Right hindlimb (tissue), 1 donor: ENCODE data around the gene RAB41.
A peak's percentile ranks its signal among the peaks of the same experiment; 100 is the strongest.
"Not testable (repeated sequence)": the region's sequence is repeated elsewhere in the genome, so short reads cannot be mapped to it uniquely, and the experiment has no call there.

Experiments
- DNase-seq: peaks from one replicate; pipeline ENCODE4 v3.0.0-alpha.2; 2018

The RAB41 gene

DNA sequence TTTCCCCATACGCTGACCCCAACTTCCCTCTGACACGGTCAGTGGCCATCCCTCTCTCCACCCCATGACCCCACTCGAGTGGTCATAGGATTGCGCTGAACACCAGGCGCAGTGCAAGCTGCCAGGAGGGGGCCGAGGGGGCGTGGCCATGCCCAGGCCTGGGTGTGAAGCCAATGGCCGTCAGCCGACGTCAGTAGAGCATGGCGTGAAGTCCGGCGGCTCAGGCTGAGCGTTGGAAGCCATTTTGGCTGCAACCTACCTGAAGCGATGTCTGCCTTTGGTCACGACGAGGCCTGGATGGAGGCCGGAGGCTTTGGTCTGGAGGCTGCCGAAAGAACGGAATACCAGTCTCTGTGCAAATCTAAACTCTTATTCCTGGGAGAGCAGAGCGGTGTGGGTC lies at the start of gene RAB41:
Gene RAB41 (plus strand): TSS at position 222 of the 400 bp plus-strand sequence. CDS start 46 bp downstream, at position 268.
- no peak for DNase-seq

DNA sequence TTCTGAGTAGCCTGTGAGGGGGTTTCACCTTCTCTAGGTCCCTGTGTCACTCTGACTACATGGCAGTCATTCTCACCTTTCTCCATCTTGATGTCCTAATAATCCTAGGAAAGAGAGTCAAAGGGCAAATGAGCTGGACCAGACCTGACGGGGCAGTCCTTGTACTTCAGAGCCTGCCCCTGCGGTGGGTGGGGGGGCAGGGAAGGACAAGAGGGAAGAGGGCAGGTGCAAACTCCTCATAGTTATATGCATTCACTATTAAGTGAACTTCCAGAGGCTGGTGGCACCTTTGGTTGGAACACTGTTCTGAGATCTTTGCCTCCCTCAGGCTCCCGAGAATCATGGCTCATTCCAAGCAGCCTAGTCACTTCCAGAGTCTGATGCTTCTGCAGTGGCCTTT lies 47.6 kb upstream of the RAB41 start, which contains the start of gene AWAT1:
Gene AWAT1 (plus strand): TSS at position 301 of the 400 bp plus-strand sequence. CDS start 41 bp downstream, at position 342.
- no peak for DNase-seq

DNA sequence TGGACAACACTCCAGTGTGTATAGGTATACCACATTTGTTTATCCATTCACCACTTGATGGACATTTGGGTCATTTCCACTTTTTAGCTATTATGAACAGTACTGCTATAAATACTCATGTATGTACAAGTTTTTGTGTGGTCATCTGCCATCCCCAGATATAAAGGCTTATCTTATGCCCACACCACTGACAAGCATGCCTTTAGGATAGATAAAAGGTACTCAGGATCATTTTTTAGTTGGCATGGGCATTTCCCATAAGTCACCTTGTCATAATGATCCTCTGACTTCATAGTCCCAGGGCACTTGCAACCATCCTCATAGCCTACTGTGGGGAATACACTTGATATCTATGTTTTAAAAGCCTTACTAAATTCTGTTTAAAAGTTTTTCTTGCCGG lies 41.2 kb upstream of the RAB41 start:
- DNase-seq: no peak

DNA sequence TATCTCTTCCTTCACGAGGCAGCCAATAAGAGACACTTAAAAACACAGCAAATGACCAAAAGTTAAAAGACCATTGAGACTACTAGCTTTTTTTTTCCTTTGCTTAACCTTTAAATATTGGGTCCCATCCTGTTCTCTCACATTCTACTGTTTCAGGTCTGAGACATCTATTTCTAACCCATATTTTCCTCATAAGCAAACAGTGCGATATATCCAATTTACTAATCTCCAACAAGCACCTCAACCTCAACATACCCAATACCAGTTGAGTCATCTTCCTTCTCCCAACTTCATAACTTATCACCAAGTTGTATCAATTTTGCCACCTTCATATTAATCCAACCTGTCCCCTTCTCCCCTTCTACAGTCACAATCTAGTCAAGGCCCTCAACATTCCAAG lies 40.5 kb upstream of the RAB41 start:
- no peak for DNase-seq

DNA sequence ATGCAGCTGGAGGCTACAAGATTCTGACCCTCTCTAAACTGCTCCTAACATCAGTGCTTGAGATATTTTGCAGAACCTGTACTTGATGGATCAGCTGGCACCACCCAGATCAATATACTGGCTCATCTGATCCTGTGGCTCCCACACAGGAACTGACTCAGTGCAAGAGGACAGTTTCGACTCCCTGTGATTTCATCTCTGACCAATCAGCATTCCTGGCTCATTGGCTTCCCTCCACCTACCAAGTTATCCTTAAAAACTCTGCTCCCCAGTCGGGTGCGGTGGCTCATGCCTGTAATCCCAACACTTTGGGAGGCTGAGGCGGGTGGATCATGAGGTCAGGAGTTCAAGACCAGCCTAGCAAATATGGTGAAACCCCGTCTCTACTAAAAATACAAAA lies 38.4 kb upstream of the RAB41 start:
- not testable (repeated sequence) for DNase-seq

DNA sequence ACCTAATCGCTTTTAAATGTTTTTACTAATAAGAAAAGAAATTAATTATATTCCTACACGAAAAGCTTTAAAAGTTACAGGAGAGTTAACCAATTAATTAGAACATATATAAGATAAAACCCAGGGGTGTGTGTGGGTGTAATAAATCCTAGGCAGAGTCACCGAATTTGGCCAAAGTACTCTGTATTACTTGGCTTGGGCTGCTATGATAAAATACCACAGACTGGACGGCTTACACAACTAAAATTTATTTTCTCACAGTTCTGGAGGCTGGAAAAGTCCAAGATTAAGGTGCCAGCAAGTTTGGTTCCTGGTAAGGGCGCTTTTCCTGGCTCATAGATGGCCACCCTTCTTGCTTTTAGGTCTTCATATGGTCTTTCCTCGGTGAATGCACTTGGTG lies 37.1 kb upstream of the RAB41 start:
- no peak for DNase-seq

DNA sequence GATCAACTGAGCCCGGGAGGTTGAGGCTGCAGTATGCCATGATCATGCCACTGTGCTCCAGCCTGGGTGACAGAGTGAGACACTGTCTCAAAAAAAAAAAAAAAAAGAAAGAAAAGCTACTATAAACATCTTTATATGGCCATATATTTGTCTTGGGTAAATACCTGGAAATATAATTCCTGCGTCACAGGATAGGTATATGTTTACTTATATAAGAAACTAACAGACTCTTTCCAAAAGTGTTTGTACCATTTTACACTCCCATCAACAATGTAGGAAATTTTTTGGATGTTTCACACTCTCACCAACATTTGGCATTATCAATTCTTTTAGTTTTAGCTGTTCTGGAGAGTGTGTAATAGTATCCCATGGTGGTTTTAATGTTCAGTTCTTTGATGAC lies 34.7 kb upstream of the RAB41 start:
- no peak for DNase-seq

DNA sequence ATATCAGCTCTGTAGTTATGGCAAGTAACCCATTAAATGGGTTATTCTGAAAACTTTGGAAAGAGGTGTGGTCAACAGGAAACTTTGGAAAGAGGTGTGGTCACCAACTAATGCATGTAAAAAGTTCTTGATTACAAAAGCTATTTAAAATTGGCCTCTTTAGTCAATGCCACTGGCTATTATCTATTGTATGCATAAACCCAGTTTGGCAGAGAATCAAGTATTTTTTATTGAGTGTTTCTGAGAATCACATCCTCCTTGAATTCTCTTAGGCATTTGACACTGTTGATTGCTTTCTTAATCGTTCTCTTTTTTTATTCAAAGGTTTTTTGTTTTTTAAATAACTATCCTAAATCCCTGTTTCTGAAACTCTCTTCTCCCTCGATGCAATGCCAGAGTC lies 29.5 kb upstream of the RAB41 start:
- no peak for DNase-seq

DNA sequence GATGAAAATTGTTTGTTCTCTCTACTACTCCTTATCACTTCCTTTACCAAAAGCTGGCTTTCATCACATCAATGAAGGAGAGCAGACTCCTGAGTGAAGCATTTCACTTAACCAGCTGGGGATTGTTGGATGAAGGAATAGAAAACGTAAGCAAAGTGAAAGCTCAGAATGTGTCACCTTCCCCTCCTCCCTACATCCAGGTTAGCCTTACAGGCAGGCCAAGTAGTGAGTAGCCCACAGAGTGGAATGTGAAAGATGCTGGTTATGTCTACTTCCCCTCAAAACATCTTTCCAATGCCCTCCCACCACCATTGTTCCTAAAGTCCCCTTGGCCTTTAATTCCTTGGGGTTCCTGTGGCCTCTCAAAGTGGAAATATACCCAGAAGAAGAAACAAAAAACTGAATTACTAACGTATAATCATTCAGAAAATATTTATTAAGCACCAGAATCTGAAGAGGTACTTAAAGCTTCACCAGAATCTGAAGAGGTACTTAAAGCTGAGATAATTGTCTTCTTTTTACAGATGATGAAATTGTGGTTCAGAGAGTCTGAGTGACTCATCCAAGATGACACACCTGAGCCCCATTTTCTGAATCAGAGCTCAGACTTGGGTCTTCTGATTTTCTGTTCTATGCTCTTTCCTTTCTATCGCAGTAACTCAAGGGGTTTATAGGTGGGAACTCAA lies 28.5 kb upstream of the RAB41 start:
- no peak for DNase-seq

DNA sequence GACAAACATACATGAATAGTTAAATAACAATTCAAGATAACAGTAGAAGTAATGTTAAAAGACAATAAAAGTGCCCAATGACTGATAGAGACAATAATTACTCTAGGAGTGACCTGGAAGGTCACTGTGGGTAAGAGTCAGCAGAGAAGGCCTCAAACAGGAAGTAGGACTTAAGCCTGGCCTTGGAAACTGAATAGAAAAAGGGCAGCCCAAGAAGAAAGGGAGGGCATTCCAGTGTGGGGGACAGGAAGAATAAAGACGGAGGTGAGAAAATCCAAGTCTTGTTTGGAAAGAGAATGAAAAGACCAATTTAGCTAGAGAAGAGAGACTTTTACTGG lies 27.9 kb upstream of the RAB41 start:
- no peak for DNase-seq

DNA sequence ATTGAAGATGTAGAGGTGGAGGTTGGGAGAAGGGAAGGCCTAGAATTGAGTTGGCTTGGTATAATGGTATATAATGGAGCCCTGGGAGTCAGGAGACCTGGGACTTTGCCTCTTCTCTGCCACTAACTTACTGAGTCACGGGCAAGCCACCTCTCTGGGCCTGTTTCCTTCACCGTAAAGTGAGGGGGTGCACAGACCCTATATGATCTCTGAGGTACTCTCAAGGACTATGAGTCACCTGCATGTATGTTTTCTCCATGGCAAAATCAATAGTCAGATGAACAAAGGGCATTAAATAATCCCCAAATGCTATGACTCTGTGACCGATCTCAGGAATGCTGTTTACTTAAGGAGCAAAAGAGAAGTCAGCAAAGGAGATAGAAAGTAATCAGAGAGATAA lies 27.1 kb upstream of the RAB41 start:
- DNase-seq: no peak

DNA sequence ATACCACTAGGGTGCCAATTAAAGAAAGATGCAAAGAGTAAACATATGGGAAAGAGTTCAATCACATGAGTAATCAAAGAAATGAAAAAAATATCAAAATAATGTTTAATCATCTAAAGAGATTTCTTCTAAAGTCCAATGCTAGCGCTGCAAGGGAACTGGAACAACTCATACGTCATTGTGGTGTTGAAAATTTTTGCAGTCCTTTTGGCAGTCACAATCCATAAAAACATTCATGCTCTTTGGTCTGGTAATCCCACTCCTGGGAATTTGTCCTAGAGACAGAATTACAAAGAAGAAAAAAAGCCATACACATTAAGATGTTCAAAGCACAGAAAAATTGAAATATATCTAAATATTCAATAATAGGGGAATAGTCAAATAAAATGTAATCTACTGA lies 26.5 kb upstream of the RAB41 start:
- DNase-seq: no peak

DNA sequence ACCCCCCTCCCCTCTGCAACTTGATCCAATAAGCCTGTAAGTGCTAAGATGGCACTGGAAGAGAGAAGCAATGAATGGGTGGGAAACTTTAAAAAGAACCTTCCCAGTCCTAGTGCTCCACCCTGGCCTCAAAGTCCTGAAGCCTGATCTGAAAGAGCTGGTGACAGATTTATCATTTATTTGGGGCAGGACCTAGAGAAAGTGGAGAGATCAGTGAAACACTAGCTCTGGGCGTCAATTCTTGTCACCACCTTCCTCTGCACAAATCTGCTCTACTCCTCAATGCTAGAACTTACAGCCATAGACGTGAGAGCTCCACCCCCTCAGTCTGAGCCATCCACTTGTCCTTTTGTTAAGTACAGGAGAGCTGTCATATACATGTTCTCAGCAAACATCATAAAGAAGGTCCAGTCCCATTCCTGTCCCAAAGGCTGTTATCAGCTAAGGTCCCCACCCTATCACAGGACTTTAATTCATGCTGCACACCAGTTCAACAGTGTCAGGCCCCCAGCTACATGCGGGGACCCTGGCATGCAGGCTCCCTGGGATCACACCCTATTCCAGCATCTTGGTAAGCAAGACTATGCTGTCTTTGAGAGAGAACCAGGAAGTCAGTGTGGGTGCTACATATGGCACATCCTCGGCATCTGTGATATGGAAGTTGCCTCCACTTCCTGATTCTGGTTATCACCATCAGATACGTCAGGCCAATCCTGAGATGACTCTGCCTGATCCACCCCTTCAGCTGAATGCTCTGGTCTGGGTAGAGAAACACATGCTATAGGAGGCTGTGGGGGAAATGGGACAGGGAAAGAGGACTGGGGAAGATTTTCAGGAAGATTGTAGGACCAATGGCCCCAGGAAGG lies 24.3 kb upstream of the RAB41 start:
- DNase-seq: no peak

DNA sequence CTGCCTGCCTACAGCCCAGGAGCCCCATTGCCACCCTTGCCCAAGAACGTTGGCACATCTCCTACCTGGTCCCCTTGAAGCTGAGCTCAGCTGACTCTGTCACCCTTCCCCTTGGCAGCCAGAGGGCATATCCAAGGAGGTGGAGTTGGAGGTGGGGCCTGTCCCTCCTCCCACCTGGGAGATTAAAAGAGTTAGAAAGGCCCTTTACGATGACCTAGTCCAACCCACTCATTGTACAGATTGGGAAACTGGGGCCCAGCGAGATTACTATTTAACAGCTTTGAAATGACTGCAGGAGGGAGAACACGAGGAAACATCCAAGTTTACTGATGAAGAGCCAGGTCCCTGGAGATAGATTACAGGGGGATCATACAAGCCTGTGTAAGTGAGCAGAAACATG lies 21.9 kb upstream of the RAB41 start, which contains the start of gene P2RY4:
Gene P2RY4 (minus strand): TSS at position 101 of the 400 bp plus-strand sequence. CDS start 580 bp downstream, outside the sequence.
- DNase-seq: no peak

DNA sequence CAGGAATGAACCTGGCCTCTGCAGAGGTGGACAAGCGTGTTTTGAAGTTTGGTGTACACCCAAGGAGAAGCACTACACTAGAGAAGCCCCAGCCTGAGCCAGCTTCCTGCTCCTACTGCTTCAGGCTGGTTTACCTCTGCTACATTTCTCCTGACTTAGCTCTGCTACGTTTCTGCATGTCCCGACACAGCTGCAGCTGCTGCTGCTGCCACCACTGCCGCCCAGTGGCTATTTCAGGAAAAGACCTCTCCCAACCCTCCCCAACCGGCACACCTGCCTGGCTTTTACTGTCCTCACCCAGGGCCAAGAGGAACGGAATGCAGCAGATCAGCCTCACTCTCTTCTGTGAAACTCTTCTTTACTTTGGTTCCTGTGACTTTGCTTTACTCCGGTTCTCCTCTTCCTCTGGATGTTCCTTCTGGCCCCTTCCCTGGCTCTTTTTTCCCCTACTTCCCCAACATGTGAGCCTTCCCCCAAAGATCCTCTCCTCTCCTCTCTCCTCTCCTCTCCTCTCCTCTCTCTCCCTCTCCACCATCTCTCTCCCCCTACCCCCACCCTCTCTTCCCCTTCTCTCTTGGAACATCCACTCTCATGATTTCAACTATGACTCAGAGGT lies 18.9 kb upstream of the RAB41 start:
- DNase-seq: peak; percentile 16

DNA sequence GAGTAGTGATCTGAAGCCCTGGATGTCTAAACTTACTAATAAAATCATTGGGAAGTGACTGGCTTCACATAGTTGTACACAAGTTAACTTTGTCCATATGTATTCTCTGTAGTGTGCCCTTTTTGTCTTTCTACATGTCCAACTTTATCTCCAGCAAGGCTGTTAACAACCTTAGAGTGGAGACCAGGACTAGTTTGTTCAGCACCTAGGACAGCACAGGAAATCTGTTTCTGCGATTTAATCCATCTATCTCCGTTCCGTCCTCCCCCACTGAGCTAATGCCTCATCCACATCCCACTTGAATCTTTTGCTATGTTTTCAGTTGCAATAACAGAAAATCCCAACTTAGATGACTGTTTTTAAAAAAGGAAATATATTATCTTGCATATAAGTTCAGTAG lies 17.2 kb upstream of the RAB41 start:
- no peak for DNase-seq

DNA sequence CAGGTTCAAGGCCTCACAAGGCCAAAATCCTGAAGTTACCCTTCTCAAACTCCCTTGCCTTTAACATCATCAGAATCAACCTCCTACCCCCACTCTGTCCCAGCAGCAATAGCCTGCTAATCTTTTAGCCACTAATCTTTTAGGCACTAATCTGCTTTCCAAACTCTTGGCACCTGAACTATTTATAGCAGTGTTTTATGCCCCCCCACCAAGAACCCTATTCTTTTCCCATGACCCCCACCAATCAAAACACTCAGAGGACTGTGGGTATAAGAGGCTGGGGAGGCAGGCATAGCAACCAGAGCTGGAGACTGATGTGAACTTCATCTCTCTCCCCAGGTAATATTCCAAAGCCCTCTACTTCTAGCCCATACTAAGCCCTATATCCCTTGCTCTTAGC lies 13.9 kb upstream of the RAB41 start, which contains the start of gene ARR3:
Gene ARR3 (plus strand): TSS at position 301 of the 400 bp plus-strand sequence. CDS start 1,052 bp downstream, outside the sequence.
- DNase-seq: no peak

DNA sequence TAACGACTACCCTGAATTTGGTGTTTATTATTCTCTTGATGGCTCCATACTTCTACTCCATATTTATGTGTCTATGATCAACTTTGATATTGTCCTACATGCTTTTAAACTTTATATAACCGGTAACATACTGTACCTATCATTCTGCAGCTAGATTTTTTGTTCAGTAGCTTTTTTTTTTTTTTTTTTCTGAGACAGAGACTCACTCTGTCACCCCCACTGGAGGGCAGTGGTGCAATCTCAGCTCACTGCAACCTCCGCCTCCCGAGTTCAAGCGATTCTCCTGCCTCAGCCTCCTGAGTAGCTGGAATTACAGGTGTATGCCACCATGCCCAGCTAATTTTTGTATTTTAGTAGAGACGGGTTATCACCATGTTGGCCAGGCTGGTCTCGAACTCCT lies 7.9 kb upstream of the RAB41 start:
- DNase-seq: not testable (repeated sequence)

DNA sequence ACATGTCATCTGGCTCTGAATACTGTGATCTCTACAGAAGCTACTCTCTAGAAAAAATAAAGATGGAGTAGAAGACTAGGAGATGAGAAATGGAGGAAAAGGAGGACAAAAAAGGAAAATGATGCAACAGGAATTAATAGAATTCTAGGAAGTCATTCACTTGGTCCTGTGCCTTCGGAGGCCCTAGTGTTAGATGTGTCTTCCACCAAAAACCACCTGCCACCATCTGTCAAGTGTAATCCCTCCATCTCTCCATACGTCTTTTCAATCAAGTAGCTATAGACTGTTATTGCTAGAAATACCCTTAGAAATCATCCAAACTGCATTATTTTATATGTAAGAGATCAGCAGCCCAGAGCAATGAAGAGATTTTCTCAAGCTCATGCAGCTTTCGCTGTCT lies 2.9 kb upstream of the RAB41 start:
- DNase-seq: no peak

DNA sequence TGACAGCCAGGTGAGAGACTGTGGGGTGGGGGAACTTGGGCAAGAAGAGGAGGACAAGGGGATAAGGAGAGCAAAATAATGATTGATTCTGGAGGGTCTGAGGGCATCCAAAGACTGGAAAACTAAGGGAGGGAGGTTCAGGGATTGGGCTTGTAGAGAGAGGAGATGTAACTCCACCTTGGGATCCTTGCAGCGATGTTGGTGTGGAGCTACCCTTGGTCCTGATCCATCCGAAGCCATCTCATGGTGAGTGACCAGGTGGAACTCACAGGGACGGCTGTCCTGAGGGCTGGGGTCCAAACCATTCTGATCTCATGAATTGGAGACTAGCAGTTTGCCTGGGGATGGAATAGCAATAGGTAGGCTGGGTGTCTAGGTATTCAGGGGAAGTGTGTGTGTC lies 1.4 kb upstream of the RAB41 start:
- DNase-seq: no peak

DNA sequence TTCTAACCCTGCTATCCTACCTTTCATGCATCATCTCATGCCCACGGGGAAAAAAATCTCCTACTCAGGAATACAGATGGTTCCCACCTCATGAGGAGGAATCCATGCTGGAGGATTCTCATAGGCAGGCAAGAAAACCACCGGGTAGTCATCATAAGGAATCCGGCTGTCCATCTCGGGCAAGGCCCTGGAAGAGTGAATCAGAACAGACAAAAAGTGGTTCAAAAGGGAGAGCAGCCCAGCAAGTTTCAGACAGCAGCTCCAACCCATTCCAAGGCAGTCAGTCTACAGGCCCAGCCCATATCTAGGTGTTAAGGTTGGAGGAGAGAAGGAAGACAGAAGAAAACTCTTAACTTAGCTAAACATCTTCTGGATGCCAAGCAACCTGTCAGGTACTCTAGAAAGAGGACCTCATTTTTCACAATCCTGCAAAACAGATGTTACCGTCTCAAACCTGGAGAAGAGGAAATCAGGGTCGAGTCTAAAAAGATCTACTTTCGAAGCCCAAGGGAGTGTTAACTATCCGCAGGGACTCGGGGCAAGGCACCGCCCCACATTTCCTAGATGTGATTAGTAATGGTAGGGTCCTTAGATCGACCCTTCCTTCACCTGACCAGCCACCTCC lies 7.3 kb downstream of the RAB41 start:
- no peak for DNase-seq

DNA sequence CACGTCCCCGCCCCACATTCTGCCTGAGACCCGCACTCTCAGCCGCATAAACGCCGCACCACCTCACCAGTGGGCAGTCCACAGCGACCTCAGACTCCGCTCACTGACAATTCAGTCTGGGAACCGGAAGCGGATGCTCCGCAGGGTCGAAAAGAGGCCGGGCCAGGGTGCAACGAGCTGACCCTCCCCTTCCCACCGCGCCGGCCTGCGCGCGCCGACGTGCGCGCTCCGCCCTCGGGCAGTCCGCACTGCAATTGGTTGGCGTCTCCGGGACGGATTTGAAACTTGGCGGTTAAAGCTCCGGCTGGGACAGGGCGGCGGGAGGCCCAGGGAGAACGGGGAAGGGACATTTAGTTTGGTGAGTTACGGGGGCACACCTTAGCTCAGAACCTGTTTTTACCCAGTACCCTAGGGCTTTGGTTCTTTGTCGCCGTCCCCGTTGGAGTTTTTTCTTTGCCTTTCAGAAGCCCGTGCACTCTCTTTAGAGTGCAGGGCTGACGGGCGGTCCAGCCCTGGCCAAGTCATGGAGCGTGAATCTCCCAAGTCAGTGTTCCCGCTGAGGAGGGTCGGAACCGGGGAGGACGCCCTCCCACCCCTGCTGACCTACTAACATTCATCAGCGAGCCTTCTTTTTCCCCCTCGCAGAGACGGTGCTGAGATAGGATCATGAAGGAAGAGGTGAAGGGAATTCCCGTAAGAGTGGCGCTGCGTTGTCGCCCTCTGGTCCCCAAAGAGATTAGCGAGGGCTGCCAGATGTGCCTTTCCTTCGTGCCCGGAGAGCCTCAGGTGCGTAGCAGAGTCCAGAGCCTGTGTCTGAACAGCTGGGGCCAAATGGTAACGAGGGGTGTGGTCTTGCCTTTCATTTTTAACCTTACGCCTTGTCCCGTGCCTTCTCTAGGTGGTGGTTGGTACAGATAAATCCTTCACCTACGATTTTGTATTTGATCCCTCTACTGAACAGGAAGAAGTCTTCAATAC lies 8.1 kb downstream of the RAB41 start, which contains the start of the genes KIF4A and PDZD11:
Gene KIF4A (plus strand): TSS at position 312 of the 978 bp plus-strand sequence. CDS start 355 bp downstream, at position 667.
Gene PDZD11 (minus strand): TSS at position 135 of the 978 bp plus-strand sequence. CDS start 586 bp downstream, outside the sequence.
- DNase-seq: peak; percentile 91
